NCI-H69 (cell line): Measurements from ENCODE around the gene CHST3.
"Not testable (repeated sequence)": the region's sequence is repeated elsewhere in the genome, so short reads cannot be mapped to it uniquely, and the experiment has no call there.

Experiments
- DNase-seq: peaks from one replicate; lab custom pipeline; 2025; lab: John Stamatoyannopoulos, UW

Gene CHST3

DNA sequence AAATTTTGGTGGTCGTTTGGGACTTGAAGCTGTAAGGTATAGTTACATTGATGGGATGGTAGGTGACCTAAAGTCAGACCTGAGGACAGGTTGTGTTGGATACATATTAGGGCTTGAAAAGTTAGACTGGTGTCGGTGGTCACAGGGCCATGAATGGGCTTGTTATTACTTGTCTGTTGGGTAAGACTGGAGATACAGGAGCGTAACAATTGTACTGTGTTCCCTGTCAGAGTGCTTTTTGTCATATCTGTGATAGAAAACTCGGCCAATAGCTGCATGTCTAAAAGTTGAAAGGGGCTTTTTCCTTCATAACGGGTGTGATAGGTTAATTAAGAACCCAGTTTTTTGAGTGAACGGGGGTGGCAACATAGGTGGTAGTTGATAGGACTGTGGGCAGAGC lies 13.5 kb upstream of the CHST3 start:
- DNase-seq = no peak

DNA sequence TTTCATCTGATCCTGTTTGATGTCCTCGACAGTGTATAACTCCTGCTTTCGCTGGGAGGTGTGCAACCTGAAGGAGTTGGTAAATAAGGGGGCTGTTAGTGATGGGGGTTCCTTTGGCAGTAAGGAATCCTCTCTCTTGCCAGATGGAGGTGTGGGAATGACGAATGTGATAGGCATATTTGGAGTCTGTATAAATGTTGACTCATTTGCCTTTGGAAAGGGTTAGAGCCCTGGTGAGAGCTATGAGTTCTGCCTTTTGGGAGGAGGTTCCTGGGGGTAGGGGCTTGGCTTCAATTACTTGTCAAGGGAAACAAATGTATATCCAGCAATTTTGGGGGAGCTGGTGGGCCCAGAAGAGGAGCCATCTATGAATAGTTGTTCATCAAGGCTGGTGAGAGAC lies 11.4 kb upstream of the CHST3 start:
- DNase-seq = no peak

DNA sequence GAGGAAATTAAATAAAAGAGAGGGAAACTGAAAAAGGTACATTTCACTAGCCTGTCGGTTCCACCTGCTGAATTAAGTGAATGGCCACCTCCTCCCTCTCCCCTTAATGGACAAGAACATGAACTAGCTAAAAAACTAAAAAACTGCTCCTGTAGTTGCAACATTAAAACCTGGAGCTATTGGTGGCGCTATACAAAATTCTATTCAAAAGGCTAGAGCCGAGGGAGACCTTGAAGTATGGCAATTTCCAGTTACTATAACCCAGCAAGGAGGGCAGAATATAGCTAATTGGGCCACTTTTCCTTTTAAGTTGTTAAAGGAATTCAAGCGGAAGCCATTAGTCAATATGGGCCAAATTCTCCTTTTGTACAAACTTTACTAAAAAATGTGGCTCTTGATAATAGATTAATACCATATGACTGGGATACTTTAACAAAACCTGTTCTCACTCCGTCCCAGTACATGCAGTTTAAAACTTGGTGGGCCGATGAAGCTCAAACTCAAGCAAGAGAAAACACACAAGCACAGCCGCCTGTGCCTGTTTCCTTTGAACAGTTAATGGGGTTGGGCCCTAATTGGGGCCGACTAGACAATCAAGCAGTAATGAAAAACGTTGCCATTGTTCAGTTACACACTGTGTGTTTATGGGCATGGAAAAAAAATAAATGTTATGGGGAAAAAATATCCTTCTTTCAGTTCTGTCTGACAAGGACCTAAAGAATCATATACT lies 6.5 kb upstream of the CHST3 start:
- no peak for DNase-seq

DNA sequence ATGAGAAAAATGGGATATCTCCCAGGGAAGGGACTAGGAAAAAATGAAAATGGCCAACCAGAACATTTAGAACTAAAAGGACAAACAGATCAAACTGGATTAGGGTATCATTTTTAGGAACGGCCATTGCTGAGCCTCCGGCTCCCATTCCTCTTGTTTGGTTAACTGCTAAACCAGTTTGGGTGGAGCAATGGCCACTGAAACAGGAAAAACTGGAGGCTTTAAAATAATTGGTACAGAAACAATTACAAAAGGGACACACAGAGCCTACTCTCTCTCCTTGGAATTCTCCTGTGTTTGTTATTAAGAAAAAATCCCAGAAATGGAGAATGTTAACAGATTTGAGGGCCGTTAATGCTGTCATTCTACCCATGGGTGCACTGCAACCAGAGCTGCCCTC lies 4.7 kb upstream of the CHST3 start:
- DNase-seq = no peak

DNA sequence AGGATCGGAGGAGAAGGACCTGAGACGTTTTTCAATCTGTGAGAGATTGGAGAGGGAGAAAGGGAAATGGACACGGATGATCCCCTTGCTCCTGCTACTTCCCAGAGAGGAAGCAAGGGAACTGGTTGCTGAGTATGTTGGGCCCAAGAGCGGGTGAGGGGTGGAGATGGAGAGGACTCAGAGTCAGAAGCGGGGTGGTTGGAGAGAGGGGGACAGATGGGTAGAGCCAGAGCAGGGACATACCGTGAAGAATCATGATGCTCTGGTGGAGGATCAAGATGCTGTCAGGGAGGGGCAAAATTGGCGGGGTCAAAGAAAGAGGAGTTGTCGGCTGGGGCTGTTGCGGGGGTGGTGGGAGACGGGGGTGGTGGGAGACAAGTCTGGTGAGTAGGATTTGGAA lies 2.4 kb upstream of the CHST3 start:
- DNase-seq = no peak

DNA sequence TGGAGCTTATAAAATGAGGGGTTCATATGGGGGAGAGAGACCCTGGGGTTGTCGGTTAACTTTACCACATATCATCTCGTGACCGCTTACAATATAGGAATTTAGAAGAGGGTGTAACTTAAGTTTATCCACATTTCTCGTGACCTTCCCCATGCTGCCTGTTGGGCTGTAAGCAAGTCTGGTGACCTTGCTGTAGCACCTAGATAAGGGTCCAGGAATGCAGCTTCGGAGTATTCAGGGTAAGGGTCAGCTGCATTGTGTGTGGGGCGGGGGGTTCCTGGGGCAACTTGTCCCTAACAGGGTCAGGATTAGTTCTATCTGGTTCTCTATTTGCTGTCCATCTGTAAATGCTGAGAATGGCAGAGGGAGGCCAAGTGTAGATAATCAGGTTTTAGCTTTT lies 1.3 kb upstream of the CHST3 start:
- no peak for DNase-seq

DNA sequence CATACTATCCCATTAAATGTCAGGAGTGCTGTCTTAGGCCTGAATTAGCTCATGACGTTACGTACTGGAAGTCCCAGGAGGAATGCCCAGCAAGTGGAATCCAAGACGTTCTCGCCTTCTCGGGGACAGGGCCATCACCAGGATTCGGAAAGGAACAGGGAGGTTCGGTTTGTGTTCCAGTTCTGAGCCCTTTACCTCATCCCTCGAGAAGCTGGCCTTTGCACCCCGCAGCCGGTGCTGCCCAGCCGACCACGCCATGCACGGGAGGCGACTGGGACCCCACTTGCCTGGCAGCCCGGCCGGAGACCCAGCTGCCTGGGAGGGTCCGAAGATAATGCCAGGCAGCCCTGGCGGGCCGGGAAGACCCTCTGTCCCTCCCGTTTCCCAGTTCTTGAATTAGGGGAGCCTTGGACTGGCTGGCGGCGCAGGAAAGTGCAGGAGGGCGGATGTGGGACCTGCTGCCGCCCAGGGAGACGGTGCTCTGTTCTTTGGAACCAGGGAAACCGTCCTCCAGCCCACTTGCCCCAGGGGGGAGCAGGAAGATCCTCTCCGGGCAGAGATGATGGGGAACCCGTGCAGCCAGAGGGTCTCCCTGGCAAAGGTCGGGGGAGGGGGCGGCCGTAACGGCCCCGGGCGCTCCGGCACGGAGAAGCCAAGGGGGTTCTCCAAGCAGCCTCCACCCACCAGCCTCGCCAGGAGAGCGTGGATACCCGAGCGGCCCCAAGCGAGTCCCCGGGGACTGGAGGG lies 671 bp upstream of the CHST3 start:
- DNase-seq = no peak

DNA sequence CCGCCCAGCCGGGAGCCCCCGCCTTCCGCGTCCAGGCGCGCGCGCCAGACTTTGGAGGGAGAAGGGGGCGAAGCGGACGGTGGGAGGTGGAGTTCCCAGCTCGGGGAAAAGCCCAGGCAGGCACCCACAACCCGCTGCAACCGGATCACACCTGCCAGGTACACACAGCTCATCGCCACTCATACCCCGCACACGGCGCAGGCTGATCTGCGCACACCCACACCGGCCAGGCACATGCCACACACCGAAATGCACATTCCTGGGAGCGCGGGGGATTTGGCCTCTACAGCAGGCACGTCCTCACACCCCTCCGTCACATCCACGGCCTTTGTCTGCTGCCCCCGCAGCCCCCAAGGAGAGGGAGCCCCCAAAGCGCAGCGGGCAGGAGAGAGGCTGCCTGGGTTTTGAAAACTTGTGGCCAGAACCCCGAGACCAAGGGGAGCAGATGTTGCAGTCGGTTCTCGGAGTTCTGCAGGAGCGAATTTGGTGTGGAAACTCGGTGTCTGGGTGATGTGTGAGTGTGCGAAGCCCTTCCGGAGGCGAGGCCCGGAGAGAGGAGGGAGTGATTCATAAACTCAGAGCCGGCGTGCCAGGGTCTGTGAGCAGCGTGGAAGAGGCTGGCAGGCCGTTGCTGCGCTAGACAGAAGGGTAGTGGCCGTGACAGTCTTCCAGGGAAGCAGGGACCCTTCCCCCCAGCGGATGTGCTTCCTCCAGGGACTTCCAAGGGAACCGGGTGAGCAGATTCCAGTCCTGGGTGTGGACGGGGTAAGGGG lies 734 bp downstream of the CHST3 start:
- DNase-seq = peak; percentile 43

DNA sequence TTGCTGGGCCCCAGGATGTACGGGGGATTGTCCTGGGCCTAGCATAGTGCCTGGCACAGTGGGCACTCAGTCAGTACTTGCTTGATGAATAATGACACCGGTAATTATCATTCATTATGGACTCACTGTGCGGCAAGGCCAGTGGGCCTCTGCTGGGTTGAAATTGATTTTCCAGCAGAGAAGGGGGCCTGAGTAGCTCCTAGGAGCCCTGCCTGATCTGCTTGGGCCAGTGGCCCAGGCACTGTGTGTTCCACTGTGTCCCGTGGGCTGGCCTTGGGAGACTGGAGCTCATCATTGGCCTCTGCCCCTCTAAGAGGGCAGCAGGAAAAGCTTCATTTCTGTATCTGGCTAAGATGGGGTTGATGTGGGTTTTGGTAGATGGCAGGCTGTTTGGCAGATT lies 1.4 kb downstream of the CHST3 start:
- peak; percentile 55 for DNase-seq

DNA sequence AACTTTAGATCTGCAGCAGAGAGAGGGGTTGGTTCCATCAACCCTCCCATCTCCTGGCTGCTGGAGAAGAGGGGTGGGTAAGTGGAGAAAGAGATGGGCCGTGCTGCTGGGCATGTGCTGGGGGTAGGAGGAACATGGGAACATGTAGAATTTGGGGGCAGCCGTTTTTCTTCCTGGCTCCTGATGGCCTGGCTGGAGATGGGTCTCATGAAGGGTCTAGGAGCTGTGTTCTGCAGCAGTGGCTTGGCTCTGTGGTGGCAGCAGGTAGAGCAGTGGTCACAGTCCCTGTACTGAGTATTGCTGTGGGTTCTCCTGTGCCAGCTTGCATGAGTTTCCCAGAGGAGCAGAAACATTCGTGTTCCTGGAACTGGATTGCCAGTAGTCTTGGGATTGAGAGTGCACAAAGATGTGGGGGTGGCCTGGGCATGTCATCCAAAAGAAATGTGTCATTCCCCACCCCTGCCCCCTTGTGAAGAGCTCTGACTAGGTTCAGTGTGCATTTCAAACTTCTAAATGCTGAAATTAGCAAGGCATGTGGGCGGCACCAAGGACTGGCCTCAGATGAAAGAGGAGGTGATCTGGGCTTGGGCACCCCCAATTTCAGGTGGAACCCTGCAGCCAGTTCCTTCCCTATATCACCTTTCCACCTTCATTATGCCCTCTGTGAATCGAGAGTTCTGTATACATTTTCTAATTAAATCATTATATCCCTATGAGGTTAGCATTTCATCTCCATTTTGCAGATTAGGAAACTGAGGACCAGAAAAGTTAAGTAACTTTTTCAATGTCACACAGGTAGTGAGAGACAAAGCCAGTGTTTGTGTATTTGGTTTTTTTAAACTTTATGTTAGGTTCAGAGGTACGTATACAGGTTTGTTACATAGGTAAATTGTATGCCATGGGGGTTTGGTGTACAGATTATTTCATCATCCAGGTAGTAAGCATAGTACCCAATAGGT lies 2.1 kb downstream of the CHST3 start:
- DNase-seq = no peak

DNA sequence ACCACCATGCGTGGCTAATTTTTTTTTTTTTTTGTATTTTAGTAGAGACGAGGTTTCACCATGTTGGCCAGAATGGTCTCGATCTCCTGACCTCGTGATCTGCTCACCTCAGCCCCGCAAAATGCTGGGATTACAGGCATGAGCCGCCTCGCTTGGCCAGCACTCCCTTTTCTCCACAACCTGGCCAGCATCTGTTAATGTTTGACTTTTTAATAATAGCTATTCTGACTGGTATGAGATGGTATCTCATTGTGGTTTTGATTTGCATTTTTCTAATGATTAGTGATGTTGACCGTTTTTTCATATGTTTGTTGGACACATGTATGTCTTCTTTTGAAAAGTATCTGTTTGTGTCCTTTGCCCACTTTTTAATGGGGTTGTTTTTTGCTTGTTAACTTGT lies 3.8 kb downstream of the CHST3 start:
- DNase-seq = not testable (repeated sequence)

DNA sequence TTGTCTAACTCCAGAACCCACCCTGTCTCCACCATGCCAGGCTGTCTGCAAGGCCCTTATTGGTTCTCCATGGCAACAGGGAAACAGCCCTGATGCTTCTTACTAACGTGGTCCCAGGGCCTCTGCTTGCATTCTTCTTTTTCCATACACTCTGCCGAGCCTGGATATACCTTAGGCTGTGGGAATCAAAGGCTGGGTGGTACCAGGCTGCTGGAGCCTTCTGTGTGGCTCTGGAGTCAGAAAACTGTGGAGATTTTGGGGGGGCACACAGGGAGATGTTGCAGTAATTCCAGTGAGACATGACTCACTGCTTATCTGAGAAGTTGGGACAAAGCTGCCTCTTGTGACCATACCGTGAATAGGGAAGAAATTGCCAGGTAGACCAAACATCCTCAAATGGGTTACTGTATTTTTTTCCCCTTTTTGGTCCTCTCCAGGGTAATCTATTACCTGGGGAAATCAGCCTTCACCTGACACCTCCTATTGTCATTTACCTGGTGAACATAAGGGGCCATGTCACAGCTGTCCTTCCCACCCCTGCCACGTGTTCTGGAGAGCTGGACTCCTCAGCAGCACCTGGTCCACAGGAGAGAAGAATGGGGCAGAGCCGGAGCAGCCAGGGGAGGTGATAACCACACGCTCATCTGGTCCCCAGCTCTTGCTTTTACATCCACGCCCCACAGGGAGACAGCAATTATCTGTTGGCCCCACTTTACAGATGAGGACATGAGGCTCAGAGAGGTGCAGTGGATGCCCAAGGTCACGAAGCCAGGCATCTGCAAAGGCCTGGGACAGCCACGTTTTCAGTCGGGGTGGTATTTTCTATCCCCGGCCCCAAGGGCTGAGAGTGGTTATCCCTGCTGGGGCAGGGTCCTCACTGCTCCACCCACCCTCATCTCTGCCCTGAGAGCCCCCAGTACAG lies 4.6 kb downstream of the CHST3 start:
- no peak for DNase-seq

DNA sequence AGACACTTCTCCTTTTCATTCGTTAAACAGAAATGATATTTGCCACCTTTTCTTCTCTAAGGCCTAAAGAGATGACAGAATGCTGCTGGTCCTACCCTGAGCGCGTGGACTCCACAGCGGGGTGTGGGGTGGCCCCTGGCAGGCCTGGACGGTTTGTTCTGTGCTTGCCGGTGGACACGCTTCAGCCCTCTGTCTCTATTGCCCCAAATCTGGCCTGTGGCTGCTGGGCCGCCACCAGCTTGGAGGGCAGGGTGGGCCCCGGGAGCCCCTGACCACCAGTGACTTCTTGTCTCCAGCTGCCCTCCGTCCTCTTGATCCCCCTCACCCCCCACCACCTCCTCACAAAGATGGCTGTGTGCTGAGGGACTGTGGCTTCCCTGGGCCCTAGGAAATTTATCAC lies 5.7 kb downstream of the CHST3 start:
- no peak for DNase-seq

DNA sequence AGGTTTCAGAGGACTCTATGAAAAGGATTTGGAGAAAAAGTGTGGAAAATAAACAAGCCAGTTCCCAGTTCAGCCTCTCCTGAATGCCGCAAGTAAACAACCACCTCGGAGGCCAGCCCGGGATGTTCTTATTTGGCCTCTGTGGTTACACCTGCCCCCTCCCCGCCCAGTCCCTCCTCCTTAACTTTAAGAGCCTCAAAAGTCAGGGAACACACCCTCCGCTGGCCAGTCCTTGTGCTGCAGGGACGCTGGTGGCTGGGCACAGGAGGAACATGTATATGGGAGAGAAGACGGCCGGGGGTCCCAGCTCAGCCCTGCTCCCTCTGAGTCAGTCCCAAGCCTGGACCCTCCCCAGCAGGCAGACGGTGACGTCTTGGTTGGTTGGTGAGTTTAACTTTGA lies 6.1 kb downstream of the CHST3 start:
- peak; percentile 17 for DNase-seq

DNA sequence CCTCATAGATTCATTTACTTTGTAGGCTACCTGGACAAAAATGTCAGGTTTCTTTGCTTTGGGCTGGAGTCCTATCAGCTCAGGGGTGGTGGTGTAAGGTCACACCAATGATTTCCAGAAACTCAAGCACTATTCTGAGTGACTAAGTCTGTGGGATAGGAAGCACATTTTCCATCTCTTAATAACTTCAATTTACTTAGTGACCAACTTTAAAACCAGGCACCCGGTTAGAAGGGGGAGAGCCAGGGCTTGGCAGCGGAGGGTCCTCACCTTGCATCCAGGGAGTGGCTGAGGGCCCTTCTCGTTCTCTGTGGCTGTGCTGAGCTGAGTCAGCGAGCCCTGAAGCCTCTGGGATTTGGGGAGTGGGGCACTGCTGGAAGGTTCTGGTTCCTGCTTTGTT lies 6.7 kb downstream of the CHST3 start:
- DNase-seq = no peak

DNA sequence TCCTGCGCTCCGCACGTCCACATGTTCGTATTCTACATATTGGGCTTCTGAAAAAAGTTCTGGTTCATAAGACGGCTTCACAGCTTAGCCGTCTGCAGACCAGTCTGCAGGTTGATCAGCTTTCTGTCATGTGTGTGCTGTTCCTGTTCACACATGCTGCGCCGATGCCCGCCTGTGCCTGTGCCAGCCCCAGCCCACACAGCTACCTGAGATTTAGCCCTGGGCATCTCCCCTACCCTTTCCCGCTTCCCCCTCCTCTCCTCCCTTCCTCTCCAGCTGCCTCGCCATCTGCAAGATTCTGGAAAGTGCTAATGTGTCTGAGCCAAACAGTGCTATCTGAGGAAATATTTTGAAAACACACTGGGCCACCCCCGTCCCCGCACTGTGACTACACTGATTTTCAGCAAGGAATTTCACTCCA lies 7.1 kb downstream of the CHST3 start:
- DNase-seq = peak; percentile 7

DNA sequence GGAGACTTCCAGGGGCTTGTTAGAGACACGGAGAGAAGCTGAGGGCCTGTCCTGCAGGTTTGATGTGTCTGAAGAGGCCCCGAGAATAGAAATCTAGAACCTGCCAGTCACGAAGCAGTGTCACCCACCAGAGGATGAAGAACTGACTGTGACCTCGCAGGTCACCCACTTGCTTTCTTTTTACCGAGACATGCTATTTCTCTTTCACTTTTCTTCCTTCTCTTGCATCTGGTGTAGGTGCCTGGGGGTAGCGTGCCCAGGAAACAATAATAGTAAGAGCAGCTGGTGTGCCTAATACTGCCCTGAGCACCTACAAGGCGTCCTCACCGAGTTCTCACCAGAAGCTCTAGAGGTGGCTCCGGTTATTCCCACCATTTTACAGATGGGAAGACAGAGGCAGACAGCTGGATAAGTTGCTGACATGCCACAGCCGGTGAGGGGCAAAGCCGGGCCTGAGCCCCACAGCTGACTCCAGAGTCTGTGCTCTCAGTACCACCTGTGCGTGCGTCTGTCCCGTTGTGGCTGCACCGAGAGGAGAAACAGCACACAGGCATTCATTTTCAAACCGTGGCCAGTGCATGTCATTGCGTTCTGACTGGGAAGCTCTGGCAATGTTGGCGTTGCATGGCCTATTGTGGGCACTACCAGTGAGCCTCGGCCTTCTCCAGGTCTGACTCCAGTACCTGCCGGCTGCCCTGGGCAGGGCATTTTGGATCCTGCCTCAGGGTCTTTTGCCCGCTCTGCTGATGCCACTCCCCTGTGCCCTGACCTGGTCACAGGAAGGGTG lies 7.8 kb downstream of the CHST3 start:
- DNase-seq = no peak

DNA sequence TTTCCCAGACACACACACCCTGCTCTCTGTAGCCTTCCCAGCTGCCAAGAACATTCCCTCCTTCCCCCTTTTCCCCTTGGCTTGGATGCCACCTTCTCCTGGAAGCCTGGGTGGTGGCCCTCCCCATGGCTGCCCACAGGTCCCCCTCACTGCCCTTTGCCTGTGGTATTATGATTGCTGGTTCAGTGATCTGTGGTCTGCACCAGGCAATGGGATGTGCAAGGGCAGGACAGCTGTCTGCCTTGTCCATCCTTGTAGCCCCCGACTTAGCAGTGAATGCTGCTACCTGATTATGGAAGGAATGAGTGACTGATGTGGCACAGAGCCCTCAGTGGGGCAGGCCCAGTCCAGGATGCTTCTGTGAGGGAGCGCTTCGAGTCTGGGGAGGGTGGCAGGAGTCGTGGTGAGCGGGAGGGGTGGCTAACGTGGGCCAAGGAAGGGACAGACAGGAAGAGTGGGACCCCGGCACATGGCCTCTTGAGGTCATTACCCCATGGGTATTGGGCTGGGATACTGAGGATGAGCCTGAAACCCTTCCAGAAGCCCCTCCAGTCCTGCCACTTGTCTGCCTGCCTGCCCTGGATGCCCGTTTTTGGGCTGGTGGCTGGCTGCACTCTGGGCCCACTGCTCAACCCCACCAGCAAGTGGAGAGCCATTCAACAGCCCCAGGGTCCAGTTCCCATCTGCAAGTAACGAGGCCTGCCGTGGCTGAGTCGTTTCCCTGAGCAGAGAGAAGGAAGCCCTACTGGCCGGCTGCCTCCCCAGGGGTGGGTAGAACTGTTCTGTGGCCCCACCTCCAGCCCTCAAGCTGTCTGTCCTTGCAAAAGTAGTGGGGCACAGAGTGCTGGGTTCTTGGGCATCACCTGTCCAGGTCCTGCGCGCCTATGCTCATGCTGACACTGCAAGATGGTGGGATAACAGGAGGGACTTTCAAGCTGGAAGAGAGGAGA lies 8.8 kb downstream of the CHST3 start:
- no peak for DNase-seq
